ENCODE data around the gene POLR2E.
A peak's percentile ranks its signal among the peaks of the same experiment; 100 is the strongest.

POLR2E gene

DNA sequence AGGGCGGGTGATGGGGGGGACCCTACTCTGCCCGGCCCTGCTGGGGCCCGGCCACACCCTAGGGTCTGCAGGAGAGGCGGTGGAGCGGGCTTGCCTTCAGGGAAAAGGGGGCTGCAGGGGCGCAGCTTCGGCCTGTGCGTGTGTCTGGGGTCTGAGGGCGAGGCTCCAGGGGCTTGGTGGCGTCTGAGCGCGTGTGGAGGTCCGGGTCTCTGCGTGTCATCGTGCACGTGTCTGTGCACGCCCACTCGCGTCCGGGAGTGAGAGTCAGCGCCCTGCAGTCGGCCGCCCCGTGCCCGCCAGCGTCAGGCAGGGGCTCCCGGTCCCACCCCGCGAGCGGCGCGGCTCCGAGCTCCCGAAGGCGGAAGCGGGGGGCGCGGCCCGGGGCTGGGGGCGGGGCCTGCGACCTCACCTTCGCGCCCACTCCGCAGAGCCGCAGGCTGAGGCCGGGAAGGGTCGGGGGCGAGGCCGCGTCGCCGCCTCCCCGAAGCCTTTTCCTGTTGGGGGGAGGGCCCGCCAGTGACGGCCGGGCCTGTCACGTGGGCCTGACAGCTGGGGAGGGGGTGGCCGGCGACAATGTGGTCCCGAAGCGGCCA is 28.3 kb downstream of the POLR2E start, which contains the start of gene ARHGAP45:
TSS of gene ARHGAP45 (plus strand) at position 420 of the 593 bp plus-strand sequence. CDS start 239 bp downstream, outside the sequence.
- DNase-seq (ENCODE audit: low read depth in 2 of 2, low spot score in 1 of 2), result peak in 1 of 2 donors; percentile 69

GRCh38 chr19:1066251-1066747 is 28.9 kb downstream of the POLR2E start:
- DNase-seq (ENCODE audit: low read depth in 2 of 2, low spot score in 1 of 2), result no peak

DNA sequence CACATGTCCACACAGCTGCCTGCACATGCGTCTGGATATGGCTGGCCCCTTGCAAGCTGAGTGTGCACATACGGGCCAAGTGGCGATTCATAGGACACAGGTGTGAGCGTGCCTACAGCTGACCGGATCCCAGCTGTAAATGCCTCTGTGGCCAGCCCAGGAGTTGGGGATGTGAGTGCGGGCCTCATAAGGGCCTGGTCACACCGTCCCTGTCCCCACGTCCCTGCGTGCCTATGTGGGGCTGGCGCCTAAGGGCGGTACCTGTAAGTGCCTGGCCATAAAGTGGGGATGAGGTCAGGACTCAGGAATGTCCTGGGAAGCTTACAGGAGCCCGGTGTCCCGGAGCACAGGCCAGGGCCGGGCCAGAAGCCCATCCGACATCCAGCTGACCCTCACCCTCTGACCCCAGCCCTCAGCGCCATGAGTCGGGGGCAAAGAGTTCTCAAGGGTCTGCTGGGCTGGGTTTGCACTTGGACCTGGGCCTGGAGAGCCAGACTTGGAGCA is 29.5 kb downstream of the POLR2E start:
- DNase-seq (ENCODE audit: low read depth in 2 of 2, low spot score in 1 of 2), result no peak

- peak in 1 of 2 donors; percentile 55 for DNase-seq (ENCODE audit: low read depth in 2 of 2, low spot score in 1 of 2)
Measured at GRCh38 chr19:1064661-1065605, 30.2 kb downstream of the POLR2E start.

- DNase-seq (ENCODE audit: low read depth in 2 of 2, low spot score in 1 of 2), result no peak
Measured at GRCh38 chr19:1063909-1064660, 31.1 kb downstream of the POLR2E start.

DNA sequence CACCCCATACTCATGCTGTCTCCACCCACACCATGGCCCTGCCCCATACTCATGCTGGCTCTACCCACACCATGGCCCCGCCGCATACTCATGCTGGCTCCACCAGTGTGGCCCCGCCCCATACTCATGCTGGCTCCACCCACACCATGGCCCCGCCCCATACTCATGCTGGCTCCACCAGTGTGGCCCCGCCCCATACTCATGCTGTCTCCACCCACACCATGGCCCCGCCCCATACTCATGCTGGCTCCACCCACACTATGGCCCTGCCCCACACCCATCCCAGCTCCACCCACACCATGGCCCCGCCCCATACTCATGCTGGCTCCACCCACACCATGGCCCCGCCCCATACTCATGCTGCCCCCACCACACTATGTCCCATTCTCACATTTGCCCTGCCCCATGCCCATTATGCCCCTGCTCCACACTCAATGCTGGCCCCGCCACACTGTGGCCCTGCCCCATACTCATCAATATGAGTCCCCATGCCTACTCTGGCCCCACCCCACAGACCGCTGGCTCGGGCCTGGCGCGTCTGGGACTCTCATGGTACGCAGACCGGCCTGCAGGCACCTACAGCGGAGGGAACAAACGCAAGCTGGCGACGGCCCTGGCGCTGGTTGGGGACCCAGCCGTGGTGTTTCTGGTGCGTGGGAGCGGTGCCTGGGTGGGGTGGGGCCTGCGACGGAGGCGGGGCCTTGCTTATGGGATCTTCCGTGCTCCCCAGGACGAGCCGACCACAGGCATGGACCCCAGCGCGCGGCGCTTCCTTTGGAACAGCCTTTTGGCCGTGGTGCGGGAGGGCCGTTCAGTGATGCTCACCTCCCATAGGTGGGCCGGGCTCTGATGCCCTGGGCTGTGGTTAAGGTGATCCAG is 31.9 kb downstream of the POLR2E start:
- no peak for DNase-seq (ENCODE audit: low read depth in 2 of 2, low spot score in 1 of 2)

GRCh38 chr19:1062387-1063029 is 32.7 kb downstream of the POLR2E start:
- DNase-seq (ENCODE audit: low read depth in 2 of 2, low spot score in 1 of 2), result no peak

GRCh38 chr19:1061987-1062386 is 33.2 kb downstream of the POLR2E start:
- no peak for DNase-seq (ENCODE audit: low read depth in 2 of 2, low spot score in 1 of 2)

- no peak for DNase-seq (ENCODE audit: low read depth in 2 of 2, low spot score in 1 of 2)
Measured at GRCh38 chr19:1060689-1061088, 34.5 kb downstream of the POLR2E start.

DNA sequence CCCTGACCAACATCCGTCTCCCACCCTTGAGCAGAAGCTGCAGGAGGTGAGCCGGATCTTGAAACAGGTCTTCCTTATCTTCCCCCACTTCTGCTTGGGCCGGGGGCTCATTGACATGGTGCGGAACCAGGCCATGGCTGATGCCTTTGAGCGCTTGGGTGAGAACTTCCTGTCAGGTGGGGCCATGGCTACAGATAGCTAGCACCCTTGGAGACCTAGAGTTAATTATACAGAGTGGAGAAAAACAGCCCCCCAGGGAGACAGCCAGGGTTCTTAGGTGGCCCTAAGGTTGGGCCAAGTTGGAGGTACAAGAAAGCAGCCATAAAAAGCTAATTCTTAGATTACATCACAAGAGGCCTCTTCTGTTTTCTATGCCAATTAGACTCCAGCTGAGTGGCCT is 37.1 kb downstream of the POLR2E start:
- no peak for DNase-seq (ENCODE audit: low read depth in 2 of 2, low spot score in 1 of 2)

DNA sequence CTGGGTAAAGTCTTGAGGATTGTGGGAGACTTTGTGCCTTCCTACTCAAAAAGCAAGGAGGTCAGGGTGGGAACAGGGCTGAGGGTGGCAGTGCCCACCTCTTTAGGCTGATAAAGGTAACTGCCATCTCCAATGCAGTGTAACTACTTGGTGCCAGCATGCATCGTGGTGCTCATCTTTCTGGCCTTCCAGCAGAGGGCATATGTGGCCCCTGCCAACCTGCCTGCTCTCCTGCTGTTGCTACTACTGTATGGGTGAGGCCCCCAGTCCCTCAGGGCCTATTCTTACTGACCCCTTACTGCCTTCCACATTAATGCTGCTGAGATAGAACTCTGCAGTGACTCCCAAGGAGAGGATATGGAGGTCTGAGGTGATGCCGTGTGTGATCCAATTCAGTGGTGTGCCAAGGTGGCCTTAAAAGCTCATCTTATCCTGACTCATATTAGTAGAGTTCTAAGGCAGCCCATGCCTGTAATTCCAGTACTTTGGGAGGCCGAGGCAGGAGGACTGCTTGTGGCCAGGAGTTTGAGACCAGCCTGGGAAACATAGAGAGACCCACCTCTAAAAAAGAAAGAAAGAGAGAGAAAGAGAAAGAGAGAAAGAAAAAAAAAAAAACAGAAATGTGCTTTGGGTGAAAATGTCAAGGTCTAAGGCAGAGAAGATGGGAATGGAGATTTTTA is 37.9 kb downstream of the POLR2E start:
- no peak for DNase-seq (ENCODE audit: low read depth in 2 of 2, low spot score in 1 of 2)

- DNase-seq (ENCODE audit: low read depth in 2 of 2, low spot score in 1 of 2), result no peak
Measured at GRCh38 chr19:1055886-1056620, 39.1 kb downstream of the POLR2E start.

DNA sequence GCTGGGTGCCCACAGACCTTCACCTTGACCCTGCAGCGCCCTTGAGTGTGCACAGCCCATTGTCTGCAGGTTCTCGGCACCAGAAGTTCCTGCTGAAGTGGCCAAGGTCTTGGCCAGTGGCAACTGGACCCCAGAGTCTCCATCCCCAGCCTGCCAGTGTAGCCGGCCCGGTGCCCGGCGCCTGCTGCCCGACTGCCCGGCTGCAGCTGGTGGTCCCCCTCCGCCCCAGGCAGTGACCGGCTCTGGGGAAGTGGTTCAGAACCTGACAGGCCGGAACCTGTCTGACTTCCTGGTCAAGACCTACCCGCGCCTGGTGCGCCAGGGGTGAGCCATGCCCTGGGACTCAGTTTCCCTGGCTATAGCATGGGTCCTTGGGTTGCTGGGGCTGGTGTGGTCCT is 40.1 kb downstream of the POLR2E start:
- DNase-seq (ENCODE audit: low read depth in 2 of 2, low spot score in 1 of 2), result no peak

- DNase-seq (ENCODE audit: low read depth in 2 of 2, low spot score in 1 of 2), result no peak
Measured at GRCh38 chr19:1054102-1055027, 40.8 kb downstream of the POLR2E start.

DNA sequence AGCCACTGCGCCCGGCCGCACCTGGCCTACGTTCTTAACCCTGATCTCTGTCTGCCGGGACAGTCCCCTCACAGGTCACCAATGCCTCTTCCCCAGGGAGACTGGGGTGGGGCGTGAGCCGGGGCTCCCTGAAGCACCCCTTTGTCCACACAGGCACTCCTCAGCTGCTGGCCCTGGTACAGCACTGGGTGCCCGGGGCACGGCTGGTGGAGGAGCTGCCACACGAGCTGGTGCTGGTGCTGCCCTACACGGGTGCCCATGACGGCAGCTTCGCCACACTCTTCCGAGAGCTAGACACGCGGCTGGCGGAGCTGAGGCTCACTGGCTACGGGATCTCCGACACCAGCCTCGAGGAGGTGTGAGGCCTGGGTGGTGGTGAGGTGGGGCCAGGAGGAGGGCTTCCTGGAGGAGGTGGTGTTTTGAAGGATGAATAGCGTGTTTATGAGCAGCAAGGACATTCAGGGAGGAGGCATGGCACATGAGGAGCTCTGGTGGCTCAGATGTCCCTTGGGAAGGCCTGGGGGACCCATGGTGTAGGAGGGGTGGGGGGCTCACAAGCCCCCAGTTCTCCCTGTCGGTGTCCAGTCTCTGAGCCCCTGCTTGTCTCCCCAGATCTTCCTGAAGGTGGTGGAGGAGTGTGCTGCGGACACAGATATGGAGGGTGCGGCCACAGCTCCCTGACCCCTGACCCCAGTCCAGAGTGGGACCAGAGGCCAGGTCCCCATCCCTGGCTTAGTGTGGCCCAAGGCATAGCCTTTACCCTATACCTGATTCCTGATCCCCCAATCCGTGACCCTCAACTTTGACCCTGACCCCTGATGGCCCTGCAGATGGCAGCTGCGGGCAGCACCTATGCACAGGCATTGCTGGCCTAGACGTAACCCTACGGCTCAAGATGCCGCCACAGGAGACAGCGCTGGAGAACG is 41.7 kb downstream of the POLR2E start:
- no peak for DNase-seq (ENCODE audit: low read depth in 2 of 2, low spot score in 1 of 2)

DNA sequence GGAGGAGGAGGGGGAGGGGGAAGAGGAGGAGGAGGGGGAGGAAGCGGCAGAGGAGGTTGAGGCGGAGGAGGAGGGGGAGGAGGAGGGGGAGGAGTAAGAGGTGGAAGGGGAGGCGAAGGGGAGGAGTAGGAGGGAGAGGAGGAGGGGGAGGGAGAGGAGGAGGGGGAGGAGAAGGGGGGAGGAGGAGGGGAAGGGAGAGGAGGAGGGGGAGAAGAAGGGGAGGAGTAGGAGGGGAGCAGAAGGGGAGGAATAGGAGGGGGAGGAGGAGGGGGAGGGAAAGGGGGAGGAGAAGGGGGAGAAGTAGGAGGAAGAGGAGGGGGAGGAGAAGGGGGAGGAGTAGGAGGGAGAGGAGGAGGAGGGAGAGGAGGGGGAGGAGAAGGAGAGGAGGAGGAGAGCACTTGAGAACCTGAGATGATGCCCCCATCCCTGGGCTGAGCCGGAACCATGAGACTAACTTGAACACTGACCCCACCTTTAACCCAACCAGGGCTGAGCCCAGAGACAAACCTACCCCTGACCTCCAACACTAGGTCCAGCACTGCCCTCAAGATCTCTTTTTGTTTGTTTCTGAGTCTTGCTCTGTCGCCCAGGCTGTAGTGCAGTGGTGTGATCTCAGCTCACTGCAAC is 42.7 kb downstream of the POLR2E start:
- no peak for DNase-seq (ENCODE audit: low read depth in 2 of 2, low spot score in 1 of 2)

All from stimulated activated CD8-positive, alpha-beta memory T cell treated with anti-CD3 and anti-CD28 coated beads, Interleukin-4, amount 100 ng/mL, for 1 hour (primary cell).